ENCODE measurements around the gene RPS21. TPM values are rescaled to one million over a fixed set of nuclear protein-coding genes. Genes with fewer than 3 reads are reported as not detected.

RPS21 gene
- polyA plus RNA-seq, 1 of the 3 experiments (the other 2 are of a cell fraction) = 16,625 TPM

DNA sequence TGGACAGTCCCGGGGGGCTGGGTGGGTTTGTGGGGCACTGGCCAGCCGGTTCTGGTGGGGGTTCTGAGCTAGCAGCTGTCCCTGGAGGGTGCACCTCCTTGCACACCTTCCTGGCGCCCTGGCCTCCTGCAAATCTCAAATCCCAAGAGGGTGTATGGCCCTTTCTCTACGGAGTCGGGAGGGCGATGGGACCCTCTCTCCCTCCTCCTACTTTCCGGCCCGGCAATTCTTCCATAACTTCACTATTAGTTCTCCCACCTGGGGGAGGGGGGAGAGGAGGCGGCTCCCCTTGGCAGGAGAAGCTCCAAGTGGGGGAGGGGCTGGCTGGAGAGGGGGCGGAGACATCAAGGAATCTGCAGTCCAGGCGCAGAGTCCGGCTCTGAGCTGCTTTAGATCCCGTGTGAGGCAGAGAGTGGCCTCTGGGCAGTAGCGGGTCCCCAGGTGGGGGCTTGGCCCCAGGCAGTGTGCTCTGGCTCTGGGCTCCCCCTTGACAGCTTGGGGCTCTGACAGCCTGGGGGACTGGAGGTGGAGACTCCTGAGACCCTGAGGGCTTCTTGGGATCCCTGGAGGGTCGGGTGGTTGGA, 18.4 kb upstream of the RPS21 start:
- H3K27ac ChIP-seq (ENCODE audit: low read depth in 2 of 2, low read length in 1 of 2) = peak overlapping the region in 1 of 2 experiments; percentile 93; a peak in 2 of 4 replicates
- peaks cover 33 to 78% of the 10 kb centered on the region in 2 experiments; a peak in 3 of 4 replicates for H3K4me1 ChIP-seq (ENCODE audit: control insufficient read depth in 1 of 2, insufficient read depth in 2 of 2, low read depth in 1 of 2, low read length in 1 of 2)
- no peaks in the 10 kb centered on the region for H3K36me3 ChIP-seq (replicated peaks in 1 of 2; ENCODE audit: control insufficient read depth in 1 of 2, insufficient read depth in 2 of 2, low read length in 1 of 2)
- TF ChIP-seq EZH2phosphoT487 (IDR thresholded peaks at IDR 0.05; ENCODE audit: borderline replicate concordance, low read depth) = no peak
- TF ChIP-seq NRF1 (IDR thresholded peaks at IDR 0.05; ENCODE audit: low read depth, low read length) = no peak
- TF ChIP-seq MEF2A (IDR thresholded peaks at IDR 0.05; ENCODE audit: borderline replicate concordance, low read depth) = no peak
- no peak for TF ChIP-seq TEAD4 (IDR thresholded peaks at IDR 0.05; ENCODE audit: borderline replicate concordance, insufficient read depth)
- TF ChIP-seq, protein P1, sequence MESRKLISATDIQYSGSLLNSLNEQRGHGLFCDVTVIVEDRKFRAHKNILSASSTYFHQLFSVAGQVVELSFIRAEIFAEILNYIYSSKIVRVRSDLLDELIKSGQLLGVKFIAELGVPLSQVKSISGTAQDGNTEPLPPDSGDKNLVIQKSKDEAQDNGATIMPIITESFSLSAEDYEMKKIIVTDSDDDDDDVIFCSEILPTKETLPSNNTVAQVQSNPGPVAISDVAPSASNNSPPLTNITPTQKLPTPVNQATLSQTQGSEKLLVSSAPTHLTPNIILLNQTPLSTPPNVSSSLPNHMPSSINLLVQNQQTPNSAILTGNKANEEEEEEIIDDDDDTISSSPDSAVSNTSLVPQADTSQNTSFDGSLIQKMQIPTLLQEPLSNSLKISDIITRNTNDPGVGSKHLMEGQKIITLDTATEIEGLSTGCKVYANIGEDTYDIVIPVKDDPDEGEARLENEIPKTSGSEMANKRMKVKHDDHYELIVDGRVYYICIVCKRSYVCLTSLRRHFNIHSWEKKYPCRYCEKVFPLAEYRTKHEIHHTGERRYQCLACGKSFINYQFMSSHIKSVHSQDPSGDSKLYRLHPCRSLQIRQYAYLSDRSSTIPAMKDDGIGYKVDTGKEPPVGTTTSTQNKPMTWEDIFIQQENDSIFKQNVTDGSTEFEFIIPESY (IDR thresholded peaks at IDR 0.05; ENCODE audit: borderline replicate concordance, low read depth) = no peak
- TF ChIP-seq CHD2 (IDR thresholded peaks at IDR 0.05; ENCODE audit: low read length, partially characterized antibody) = peak; percentile 70
- 0 out of 2 replicates have a peak, but pooled peaks have one; percentile 1 for TF ChIP-seq POLR2AphosphoS5 (IDR thresholded peaks at IDR 0.05; ENCODE audit: low read depth, low read length)
- peak; percentile 78 for DNase-seq
- ChIA-PET CTCF (interaction anchor here (0.7 to 12.0 kb wide), 19 partner anchors 12 to 439 kb away, joined by 3 to 127 read pairs (median 4); partner anchors contain the start of genes ADRM1 and RPS21), POLR2A (interaction anchor here (0.9 to 1.3 kb wide), 3 partner anchors 14 to 148 kb away, joined by 3 to 8 read pairs (median 4); partner anchors contain the start of genes HRH3 and RPS21)
- H3K9me3 ChIP-seq = no peaks in the 10 kb centered on the region
- H4K20me1 ChIP-seq (ENCODE audit: insufficient read depth) = peaks cover 23% of the 10 kb centered on the region
- WGBS (ENCODE audit: low lambda C conversion rate) = 13% methylated on average over 12 of the region's 15 CpGs
- H3K79me2 ChIP-seq (ENCODE audit: insufficient read depth) = peaks cover 21% of the 10 kb centered on the region; the same call in 1 of the 2 replicates
- H3K27me3 ChIP-seq (ENCODE audit: insufficient read depth) = no peaks in the 10 kb centered on the region
- peaks cover 13% of the 10 kb centered on the region for H3F3A ChIP-seq (replicated peaks; ENCODE audit: insufficient read depth)
- H3K4me3 ChIP-seq (ENCODE audit: low read depth in 2 of 2, low read length in 1 of 2) = peak overlapping the region in 1 of 2 experiments; percentile 35; a peak in 2 of 4 replicates
- peak overlapping the region; percentile 84 for H3K4me2 ChIP-seq
- H2AFZ ChIP-seq (ENCODE audit: low read depth) = no peak overlapping the region
- H3K9ac ChIP-seq = no peak overlapping the region
- no peaks in the 10 kb centered on the region for H3K9me2 ChIP-seq

DNA sequence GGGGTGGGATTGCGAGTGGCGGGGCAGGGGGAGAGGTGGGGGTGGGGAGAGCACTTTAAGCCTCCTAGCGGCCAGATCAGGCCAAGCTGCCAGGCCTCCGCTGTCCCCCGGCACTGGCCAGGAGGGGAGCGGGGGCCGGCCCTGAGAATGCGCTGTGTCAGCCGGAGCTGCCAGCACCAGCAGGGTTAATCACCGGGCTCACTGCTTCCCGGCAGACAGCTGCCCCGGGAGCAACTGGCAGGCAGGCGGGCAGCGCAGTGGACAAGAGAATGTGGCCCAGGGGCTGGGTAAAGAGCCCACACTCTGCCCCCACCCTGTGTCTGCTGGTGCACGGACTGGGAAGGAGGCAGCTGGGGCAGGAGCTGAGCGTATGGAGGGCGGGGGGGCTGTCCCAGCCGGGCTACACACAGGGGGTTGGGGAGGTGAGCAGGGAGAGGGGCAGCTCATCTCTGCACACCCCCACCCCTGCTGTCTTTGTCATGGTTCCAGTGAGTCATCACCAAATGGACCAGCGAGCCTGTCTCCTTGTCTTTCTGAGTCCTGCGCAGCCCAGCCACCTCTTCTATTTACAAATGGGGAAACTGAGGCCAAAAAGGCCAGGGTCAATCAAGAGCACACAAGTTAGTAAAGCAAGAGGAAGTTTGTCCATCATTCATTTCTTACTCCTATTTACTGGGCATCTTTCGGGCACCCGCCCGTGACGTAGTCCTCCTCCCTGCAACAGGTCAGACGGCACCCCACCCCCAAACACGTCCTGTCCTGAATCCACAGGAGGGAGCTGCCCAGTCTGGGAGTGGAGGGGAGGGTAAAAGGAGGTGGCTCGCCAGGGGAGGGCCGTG, 17.7 kb upstream of the RPS21 start:
- H3K27me3 ChIP-seq (ENCODE audit: insufficient read depth) = no peaks in the 10 kb centered on the region
- no peak overlapping the region for H3K9ac ChIP-seq
- peak overlapping the region; percentile 84 for H3K4me2 ChIP-seq
- H3K27ac ChIP-seq (ENCODE audit: low read depth in 2 of 2, low read length in 1 of 2) = peak overlapping the region in 1 of 2 experiments; percentile 93; a peak in 2 of 4 replicates
- no peaks in the 10 kb centered on the region for H3K9me2 ChIP-seq
- H4K20me1 ChIP-seq (ENCODE audit: insufficient read depth) = peaks cover 16% of the 10 kb centered on the region
- CTCF ChIA-PET = interaction anchor here (0.7 to 12.0 kb wide), 18 partner anchors 12 to 438 kb away, joined by 3 to 127 read pairs (median 4); partner anchors contain the start of genes ADRM1 and RPS21
- peaks cover 16% of the 10 kb centered on the region; the same call in 1 of the 2 replicates for H3K79me2 ChIP-seq (ENCODE audit: insufficient read depth)
- peaks cover 13% of the 10 kb centered on the region for H3F3A ChIP-seq (replicated peaks; ENCODE audit: insufficient read depth)
- POLR2A ChIA-PET = interaction anchor here (0.9 to 1.3 kb wide), 3 partner anchors 13 to 149 kb away, joined by 3 to 8 read pairs (median 4); partner anchors contain the start of genes HRH3 and RPS21
- H2AFZ ChIP-seq (ENCODE audit: low read depth) = no peak overlapping the region
- DNase-seq = peak; percentile 89
- peaks cover 33 to 77% of the 10 kb centered on the region in 2 experiments; a peak in 3 of 4 replicates for H3K4me1 ChIP-seq (ENCODE audit: control insufficient read depth in 1 of 2, insufficient read depth in 2 of 2, low read depth in 1 of 2, low read length in 1 of 2)
- H3K9me3 ChIP-seq = no peaks in the 10 kb centered on the region
- H3K4me3 ChIP-seq (ENCODE audit: low read depth in 2 of 2, low read length in 1 of 2) = peak overlapping the region in 1 of 2 experiments; percentile 35; a peak in 2 of 4 replicates
- no peaks in the 10 kb centered on the region for H3K36me3 ChIP-seq (replicated peaks in 1 of 2; ENCODE audit: control insufficient read depth in 1 of 2, insufficient read depth in 2 of 2, low read length in 1 of 2)
- whole genome bisulfite sequencing (ENCODE audit: low lambda C conversion rate) = 27% methylated on average over 11 of the region's 28 CpGs
- TF ChIP-seq RFX5 (IDR thresholded peaks at IDR 0.05; ENCODE audit: low read length) = no peak
- TF ChIP-seq FOXM1 (IDR thresholded peaks at IDR 0.05; ENCODE audit: low read depth) = no peak
- TF ChIP-seq, protein P2, sequence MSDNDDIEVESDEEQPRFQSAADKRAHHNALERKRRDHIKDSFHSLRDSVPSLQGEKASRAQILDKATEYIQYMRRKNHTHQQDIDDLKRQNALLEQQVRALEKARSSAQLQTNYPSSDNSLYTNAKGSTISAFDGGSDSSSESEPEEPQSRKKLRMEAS (IDR thresholded peaks at IDR 0.05; ENCODE audit: low read depth) = peak; percentile 46; the same call in 1 of the 2 replicates
- TF ChIP-seq ELF1 (IDR thresholded peaks at IDR 0.05) = no peak
- TF ChIP-seq, protein P3, sequence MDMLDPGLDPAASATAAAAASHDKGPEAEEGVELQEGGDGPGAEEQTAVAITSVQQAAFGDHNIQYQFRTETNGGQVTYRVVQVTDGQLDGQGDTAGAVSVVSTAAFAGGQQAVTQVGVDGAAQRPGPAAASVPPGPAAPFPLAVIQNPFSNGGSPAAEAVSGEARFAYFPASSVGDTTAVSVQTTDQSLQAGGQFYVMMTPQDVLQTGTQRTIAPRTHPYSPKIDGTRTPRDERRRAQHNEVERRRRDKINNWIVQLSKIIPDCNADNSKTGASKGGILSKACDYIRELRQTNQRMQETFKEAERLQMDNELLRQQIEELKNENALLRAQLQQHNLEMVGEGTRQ (IDR thresholded peaks at IDR 0.05; ENCODE audit: borderline replicate concordance, low read depth, low read length) = no peak
- TF ChIP-seq TCF12 (IDR thresholded peaks at IDR 0.05) = peak; percentile 45
- TF ChIP-seq SMC3 (IDR thresholded peaks at IDR 0.05; ENCODE audit: low read depth, low read length) = no peak
- TF ChIP-seq FOSL2 (IDR thresholded peaks at IDR 0.05; ENCODE audit: borderline replicate concordance, low read depth) = peak; percentile 19; the same call in 1 of the 2 replicates
- TF ChIP-seq, protein P4, sequence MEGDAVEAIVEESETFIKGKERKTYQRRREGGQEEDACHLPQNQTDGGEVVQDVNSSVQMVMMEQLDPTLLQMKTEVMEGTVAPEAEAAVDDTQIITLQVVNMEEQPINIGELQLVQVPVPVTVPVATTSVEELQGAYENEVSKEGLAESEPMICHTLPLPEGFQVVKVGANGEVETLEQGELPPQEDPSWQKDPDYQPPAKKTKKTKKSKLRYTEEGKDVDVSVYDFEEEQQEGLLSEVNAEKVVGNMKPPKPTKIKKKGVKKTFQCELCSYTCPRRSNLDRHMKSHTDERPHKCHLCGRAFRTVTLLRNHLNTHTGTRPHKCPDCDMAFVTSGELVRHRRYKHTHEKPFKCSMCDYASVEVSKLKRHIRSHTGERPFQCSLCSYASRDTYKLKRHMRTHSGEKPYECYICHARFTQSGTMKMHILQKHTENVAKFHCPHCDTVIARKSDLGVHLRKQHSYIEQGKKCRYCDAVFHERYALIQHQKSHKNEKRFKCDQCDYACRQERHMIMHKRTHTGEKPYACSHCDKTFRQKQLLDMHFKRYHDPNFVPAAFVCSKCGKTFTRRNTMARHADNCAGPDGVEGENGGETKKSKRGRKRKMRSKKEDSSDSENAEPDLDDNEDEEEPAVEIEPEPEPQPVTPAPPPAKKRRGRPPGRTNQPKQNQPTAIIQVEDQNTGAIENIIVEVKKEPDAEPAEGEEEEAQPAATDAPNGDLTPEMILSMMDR (IDR thresholded peaks at IDR 0.05) = peak; percentile 49
